Neural progenitor cell (in vitro differentiated cells): ENCODE results near the gene RAD51B.

ENCODE experiments used
- EZH2 ChIP-seq: fragments of 200-600 bp; sonication (generic); IDR thresholded peaks from 2 replicates; pipeline ENCODE4 v1.6.1; 2017; ENCODE audit warnings: antibody characterized with exemption, mild to moderate bottlenecking, moderate library complexity
- EZH2phosphoT487 ChIP-seq: fragments of 200-600 bp; sonication (generic); IDR thresholded peaks from 2 replicates; pipeline ENCODE4 v1.6.1; 2017; ENCODE audit warnings: antibody characterized with exemption
- TF ChIP-seq, protein P1 (sequence below): fragments of 200-600 bp; sonication (generic); IDR thresholded peaks from 2 replicates; pipeline ENCODE4 v1.5.1; 2017; ENCODE audit warnings: antibody characterized with exemption, mild to moderate bottlenecking

DNA sequence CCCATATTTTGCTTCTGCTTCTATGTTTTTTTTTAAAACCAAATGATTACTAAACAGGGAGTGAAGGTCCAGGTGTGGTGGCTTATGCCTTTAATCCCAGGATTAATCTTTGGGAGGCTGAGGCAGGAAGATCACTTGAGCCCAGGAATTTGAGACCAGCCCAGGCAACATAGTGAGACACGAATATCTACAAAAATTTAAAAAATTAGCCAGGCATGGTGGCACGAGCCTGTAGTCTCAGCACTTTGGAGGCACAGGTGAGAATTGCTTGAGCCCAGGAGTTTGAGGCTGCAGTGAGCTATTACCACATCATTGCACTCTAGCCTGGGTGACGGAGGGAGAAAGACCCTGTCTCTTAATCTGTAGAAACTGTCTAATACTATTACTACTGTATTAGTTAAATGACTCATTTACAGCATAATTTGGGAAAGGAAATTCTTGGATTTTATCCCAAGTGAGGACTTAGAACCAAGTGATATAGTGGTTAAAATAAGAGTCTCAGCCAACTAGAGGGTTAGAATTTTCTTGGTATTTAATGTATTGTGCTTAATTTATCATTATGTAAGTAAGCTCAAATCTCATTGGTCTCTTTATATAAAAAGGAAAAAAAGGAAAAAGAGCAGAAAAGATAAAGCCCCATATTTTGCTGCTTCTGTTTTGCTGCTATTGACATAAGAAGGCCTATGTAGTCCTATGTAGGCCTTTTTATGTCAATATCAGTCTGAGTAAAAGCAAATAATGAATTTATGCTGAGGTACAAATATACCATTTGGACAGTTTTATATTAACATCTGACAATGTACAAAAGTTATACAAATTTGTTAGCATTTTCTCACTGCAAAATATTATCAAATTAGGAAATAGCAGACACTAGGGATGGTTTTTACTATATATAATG lies 163.4 kb downstream of the RAD51B start:
- TF ChIP-seq, protein P1, sequence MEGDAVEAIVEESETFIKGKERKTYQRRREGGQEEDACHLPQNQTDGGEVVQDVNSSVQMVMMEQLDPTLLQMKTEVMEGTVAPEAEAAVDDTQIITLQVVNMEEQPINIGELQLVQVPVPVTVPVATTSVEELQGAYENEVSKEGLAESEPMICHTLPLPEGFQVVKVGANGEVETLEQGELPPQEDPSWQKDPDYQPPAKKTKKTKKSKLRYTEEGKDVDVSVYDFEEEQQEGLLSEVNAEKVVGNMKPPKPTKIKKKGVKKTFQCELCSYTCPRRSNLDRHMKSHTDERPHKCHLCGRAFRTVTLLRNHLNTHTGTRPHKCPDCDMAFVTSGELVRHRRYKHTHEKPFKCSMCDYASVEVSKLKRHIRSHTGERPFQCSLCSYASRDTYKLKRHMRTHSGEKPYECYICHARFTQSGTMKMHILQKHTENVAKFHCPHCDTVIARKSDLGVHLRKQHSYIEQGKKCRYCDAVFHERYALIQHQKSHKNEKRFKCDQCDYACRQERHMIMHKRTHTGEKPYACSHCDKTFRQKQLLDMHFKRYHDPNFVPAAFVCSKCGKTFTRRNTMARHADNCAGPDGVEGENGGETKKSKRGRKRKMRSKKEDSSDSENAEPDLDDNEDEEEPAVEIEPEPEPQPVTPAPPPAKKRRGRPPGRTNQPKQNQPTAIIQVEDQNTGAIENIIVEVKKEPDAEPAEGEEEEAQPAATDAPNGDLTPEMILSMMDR, result no peak
- no peak for TF ChIP-seq EZH2phosphoT487
- TF ChIP-seq EZH2, result no peak
